NCI-H1092 (cell line): ENCODE measurements around the gene POPDC2.

Experiments used
- DNase-seq: peaks from one replicate; lab custom pipeline; 2025; lab: John Stamatoyannopoulos, UW

Gene POPDC2

DNA sequence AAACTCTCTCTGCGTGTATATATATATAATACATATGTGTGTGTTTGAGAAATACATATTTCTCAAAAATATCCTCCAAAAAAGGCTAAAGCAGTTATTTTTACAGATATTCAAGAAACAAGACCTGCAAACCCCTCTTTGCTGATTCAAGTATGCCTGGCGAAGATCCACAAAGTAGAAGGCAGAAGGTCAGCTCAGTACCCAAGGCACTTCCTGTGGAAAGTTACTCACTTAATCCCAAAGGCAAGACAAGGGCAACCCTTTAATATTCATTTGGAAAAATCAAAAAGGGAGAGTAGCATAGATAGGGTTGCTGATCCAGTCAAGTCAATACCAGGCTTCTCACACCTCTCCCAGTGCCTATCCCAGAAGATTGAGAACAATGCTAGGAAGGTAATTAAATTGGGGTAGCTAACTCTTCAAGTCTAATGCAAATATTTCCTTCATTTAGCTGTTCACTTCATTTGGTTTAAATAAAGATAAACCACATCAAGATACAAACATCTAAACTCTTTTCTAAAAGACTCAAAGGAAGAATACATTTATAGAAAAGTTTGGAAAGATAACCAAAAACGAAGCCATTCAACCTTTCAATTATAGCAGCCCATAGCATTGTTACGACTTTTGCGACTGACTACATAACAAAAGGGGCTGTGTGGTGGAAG is 9.6 kb upstream of the POPDC2 start:
- no peak for DNase-seq

- DNase-seq = no peak
These were observed 5.7 kb upstream of the POPDC2 start for GRCh38 chr3:119665954-119666559.

- no peak for DNase-seq
These were observed 4.5 kb upstream of the POPDC2 start for GRCh38 chr3:119664850-119665379.

GRCh38 chr3:119664370-119664769 is 4.0 kb upstream of the POPDC2 start:
- DNase-seq = no peak

GRCh38 chr3:119663885-119664284 is 3.5 kb upstream of the POPDC2 start:
- DNase-seq = no peak

DNA sequence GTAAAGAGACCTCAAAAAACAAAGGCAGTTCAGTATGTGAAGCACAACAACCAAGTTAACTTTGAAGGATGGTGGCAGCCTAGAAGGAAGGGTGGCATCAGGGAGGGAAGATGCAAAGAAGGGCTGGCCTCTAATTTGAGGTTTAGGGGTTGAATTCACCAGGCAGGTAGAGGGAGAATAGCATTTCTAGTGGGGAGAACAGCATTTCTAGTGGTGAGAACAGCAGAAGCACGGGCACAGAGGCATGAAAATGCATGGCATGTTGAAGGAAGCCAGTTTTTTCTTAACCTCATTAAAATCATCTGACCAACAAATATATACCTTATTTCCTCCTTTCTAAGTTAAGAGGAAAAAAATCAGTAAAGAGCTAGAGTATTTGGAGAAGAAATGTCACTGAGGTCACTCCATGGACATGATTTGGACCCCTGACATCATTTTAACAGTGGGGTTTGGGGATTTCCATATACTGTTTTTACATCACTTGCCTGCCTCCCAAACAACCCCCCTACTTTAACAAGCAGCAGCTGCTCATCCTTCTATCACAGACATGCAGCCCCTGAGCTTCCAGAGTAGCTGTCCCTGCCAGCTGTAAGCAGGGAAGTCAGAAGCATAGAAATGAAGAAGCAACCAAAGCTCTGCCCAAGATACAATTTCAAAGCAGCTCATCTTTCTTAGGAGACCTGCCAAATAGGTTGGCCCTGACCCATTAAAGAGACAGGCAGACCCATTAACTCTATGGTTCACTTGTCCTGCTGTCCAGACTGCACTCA is 2.4 kb upstream of the POPDC2 start:
- no peak for DNase-seq

- no peak for DNase-seq
These were observed 640 bp downstream of the POPDC2 start for GRCh38 chr3:119659606-119660291.

GRCh38 chr3:119658994-119659393 is 1.4 kb downstream of the POPDC2 start:
- no peak for DNase-seq

DNA sequence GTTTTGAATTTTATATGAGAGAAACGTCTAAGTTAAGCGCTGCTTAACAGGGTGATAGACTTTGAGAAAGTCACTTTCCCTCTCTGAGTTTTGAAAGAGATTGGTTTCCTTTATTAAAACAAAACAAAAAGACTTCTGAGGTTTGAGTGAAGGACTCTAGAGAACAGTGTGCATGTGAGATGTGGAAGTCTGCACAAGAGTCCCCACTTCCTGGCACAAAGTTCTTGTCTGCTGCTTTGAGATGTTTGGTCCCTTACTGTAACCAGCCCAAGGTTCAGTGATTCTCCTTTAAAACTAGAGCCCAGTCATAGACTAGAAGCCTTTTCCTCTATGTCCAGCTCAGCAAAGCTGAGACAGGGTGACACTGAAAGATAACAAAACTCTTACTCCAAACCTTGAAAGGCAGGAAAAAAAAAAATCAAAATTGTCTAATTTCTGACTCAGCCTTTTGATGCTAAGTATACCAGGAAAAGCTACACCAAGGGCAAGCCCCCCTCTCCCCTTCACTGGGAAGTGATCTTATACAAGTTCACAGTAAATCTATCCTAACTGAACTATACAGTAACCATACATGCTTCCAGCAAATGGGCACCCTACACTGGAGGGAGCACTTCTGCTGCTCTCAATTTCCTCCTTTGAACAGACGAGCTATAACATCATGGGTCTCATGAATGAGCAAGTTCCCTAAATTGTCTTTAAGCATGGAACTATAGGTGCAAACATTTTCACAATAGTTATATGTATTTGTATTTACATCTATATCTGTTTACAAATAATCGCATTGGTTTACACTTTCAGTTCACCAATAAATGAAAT is 2.3 kb downstream of the POPDC2 start:
- no peak for DNase-seq

DNA sequence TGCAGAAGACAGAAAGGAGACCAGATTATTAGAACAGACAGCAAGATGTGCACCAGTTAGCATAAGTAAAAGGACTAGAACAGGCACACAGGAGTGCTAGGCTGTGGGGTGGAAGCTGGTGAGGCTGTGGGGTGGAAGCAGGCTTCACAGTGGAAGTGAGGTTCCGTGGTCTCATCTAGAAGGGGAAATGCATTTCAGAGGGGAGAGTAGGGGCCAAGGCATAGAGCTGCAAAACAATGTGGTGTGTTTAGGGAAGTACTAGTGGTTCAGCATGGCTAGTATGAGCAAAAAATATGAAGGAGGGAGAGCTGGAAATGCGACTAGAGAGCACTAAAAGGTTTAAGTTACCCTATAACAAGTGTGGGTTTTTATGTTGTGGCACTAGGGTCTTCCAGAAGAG is 6.5 kb downstream of the POPDC2 start:
- DNase-seq = no peak

GRCh38 chr3:119652306-119653033 is 7.9 kb downstream of the POPDC2 start:
- DNase-seq = no peak

DNA sequence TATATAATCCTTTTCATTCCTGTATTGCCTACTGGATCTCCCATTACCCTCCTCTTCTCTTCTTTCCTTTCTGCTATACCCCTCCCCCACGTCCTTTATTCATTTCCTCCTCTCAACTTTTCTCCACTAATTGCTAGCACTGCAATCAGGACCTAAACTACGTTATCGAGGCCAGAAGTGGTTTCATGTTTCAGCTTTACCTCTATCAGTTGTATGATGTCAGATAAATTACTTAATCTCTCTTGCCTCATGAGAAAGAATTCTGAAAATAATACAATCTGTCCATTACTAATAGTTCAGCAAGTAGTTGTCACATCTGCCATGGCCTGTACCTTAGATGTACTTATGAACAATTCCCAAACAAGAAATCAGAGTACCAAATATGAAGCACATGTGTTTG is 10.6 kb downstream of the POPDC2 start:
- DNase-seq = no peak

DNA sequence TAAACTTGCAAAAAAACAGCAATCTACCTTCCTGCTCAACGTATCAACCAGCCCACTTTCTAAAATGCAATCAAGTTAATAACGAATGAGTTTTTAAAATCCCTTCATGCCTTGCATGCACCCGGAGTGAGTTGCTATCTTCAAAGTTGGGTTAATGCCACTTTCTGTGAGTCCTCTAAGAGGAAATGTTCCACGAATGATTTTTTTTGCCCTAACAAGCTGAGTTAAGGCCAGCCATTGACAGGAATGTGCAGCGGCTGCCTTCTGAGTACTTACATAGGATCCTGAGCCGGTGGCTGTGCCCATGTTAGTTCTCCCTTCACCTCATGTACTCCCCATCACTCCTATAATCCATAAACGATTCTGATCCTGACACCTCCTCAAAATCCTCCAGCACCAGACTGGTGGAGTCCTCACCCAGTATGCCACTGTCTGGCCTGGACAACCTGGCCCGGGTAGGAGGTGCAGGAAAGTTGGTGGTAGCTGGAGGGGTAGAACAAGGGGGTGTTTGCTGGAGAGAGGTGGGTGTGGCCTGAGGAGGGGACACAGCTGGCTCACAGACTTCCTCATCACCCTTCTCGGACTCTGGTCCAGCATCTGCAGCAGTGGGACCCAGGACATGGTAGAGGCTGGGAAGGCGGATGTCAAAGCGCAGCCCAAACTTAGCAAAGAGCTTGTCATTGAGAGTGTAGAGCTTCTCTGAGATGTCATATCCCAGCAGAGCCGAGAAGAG is 12.4 kb downstream of the POPDC2 start:
- DNase-seq = no peak

DNA sequence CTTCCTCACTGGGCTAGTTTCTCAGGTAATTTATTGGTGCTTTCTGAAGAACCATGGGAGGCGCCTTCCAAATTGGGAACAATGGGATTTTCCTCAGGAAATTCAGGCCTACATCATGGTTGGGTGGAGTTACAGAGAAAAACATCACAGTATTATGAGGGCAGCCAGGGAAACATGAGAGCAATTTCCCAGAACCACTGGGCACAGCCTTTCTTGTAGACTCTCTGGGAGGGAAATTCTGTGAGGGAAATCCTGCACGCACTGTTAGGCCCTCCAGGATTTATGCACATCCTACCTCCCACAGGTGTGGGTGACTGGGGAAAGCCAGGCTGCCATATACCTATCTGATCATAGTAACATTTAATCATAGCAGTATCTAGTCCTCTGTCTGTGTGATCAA is 13.2 kb downstream of the POPDC2 start:
- no peak for DNase-seq

DNA sequence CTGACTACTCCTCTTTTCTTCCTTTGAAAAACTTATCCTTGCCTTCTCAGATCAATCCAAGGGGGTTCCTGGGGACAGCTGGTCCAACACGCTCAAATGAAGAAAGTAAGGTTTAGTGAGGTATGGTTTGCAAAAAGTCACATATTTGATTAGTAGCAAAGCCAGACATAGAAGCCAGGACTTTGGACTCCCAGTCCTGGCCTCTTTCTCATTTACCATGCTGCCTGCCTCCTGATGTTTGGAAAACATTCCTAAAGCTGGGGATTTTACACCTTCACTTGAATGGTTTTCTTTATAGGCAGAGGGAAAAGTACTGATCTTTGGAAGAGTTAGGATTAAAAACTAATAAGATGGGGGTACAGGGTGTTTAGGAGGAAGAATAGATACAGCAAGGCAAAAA is 14.6 kb downstream of the POPDC2 start:
- no peak for DNase-seq

GRCh38 chr3:119644481-119644880 is 15.9 kb downstream of the POPDC2 start:
- DNase-seq = no peak

GRCh38 chr3:119643528-119643927 is 16.9 kb downstream of the POPDC2 start:
- no peak for DNase-seq

DNA sequence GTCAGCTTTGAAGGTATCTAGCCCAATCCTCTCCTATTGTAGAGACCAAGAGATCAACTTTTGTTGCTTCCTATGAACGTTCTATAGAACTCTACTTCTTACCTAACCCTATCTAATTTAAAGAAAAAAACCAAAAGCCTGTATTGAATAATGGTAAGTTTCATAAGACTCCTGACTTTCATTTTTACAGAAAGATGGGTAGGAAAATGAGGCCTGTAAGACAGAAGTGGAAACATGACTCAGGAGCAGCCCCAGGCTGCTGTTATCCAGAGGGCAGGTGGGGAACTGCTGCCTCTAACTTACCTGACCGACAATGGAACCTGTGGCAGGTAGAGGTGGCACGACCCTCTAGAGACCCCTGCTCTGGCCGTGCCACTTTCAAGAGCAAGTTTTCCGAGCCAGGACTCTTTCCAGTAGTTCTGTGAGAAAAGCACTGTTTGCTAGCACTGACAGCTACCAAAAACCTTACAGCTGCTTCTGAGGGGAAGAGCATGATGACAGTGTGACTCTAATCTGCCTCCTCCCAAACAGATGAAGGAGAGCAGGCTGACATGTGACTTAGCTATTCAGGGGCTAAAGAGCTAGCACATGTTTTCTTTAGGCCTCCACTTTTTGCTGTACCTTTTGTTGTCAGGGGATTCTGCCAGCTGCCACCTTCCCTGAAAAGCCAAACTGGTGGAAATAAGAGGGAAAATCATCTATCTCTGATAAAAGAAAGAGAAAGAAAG is 17.5 kb downstream of the POPDC2 start:
- DNase-seq = no peak

DNA sequence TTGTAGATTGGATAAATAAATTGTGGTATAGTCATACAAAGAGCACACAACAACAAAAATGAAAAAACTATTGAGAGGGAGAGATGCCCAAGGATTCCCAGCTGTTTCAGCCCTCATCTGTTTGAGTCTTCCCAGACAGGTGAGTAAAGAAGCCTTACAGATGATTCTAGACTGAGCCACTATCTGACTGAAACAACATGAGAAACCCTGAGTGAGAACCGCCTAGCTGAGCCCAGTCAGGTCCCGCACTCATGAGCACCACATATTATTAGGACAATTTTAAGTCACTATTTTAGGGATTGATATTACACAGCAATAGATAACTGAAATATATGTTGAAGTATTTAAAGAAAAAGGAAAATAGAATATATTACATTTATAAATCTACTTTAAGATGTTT is 19.0 kb downstream of the POPDC2 start:
- no peak for DNase-seq
